GM12865 (cell line): ENCODE data around the gene RASGEF1C.

Experiments used
- DNase-seq: peaks from one replicate; pipeline ENCODE4 v3.0.0; 2010; ENCODE audit warnings: low read depth
- H3K4me3 ChIP-seq: 2 replicates; pipeline ENCODE4 v1.5.1; 2011; ENCODE audit warnings: mild to moderate bottlenecking, low read depth, low read length, control low read depth
- TF ChIP-seq, protein P1 (sequence below): IDR thresholded peaks from 2 replicates; pipeline ENCODE4 v1.5.1; 2011; ENCODE audit warnings: low read length, control low read depth, low read depth, inconsistent platforms; ENCODE audit not compliant: insufficient read depth; ENCODE audit errors: missing control alignments

The RASGEF1C gene

DNA sequence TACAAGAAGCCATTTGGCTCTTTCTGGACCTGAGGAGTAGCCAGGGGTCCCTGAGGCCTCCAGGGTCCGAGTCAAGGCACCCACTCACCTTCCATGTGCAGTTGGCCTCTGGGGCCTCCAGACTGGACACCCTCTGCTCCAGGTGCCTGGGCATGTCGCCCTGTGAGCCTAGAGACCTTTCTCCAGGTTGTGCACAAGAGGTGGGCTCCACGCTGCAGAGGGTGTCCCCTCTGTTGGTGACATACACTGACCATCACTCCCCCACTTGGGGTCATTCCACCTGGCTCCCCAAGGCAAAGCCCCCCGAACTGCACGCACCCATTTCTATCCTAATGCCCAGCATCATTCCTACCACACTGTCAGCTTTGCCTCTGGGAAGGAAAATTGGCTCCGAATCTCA, 48.8 kb downstream of the RASGEF1C start:
- TF ChIP-seq, protein P1, sequence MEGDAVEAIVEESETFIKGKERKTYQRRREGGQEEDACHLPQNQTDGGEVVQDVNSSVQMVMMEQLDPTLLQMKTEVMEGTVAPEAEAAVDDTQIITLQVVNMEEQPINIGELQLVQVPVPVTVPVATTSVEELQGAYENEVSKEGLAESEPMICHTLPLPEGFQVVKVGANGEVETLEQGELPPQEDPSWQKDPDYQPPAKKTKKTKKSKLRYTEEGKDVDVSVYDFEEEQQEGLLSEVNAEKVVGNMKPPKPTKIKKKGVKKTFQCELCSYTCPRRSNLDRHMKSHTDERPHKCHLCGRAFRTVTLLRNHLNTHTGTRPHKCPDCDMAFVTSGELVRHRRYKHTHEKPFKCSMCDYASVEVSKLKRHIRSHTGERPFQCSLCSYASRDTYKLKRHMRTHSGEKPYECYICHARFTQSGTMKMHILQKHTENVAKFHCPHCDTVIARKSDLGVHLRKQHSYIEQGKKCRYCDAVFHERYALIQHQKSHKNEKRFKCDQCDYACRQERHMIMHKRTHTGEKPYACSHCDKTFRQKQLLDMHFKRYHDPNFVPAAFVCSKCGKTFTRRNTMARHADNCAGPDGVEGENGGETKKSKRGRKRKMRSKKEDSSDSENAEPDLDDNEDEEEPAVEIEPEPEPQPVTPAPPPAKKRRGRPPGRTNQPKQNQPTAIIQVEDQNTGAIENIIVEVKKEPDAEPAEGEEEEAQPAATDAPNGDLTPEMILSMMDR, result no peak
- no peak for DNase-seq
- H3K4me3 ChIP-seq, result no peak overlapping the region

- TF ChIP-seq, protein P1, result no peak
- no peak overlapping the region for H3K4me3 ChIP-seq
- no peak for DNase-seq
Measured at GRCh38 chr5:180159756-180160155, 49.3 kb downstream of the RASGEF1C start.

GRCh38 chr5:180157866-180158265, 51.1 kb downstream of the RASGEF1C start:
- H3K4me3 ChIP-seq, result no peak overlapping the region
- no peak for DNase-seq
- TF ChIP-seq, protein P1, result no peak

DNA sequence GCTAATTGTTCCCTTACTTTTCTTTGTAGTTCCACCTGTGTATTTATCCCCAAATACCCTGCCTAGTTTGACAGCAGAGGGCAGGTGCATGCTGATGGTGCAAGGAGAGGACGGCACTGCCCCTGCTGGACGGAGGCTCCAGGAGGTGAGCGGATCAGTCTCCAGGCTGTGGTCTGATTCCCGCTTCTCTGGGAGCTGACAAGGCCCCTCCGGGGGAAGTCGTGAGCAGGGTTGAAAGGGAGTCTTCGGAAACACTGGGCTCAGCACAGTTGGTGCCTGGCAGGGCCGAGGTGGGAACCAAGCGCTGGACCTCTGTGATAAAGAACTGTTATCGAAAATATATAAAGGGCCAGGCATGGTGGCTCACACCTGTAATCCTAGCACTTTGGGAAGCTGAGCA, 52.9 kb downstream of the RASGEF1C start:
- TF ChIP-seq, protein P1, result no peak
- no peak overlapping the region for H3K4me3 ChIP-seq
- DNase-seq, result no peak

- H3K4me3 ChIP-seq, result no peak overlapping the region
- TF ChIP-seq, protein P1, result no peak
- DNase-seq, result no peak
Measured at GRCh38 chr5:180155365-180155926, 53.6 kb downstream of the RASGEF1C start.

- DNase-seq, result no peak
- TF ChIP-seq, protein P1, result no peak
- H3K4me3 ChIP-seq, result no peak overlapping the region
Measured at GRCh38 chr5:180154821-180155364, 54.1 kb downstream of the RASGEF1C start.

GRCh38 chr5:180153991-180154390, 55.0 kb downstream of the RASGEF1C start:
- TF ChIP-seq, protein P1, result no peak
- DNase-seq, result no peak
- H3K4me3 ChIP-seq, result no peak overlapping the region
